Transverse colon (tissue), 4 donors: ENCODE data around the gene LDB2. TPM values are rescaled to one million over a fixed set of nuclear protein-coding genes. Genes with fewer than 3 reads are reported as not detected.

Experiments used
- DNase-seq: peaks from one replicate; pipeline ENCODE4 v3.0.0-alpha.2; 2019
- H3K27ac ChIP-seq, 4 donors: fragments of 200-600 bp; sonication (generic); 2 replicates each; pipeline ENCODE4 v1.5.1; 2016 to 2018; ENCODE audit warnings: inconsistent platforms in 4 of 4
- H3K27me3 ChIP-seq: fragments of 200-600 bp; sonication (generic); 2 replicates; pipeline ENCODE4 v1.5.1; 2017; ENCODE audit warnings: inconsistent platforms
- H3K36me3 ChIP-seq, 4 donors: fragments of 200-600 bp; sonication (generic); 2 replicates each; pipeline ENCODE4 v1.5.1; 2017 to 2019; ENCODE audit warnings: inconsistent platforms in 4 of 4
- H3K4me1 ChIP-seq, 4 donors: fragments of 200-600 bp; sonication (generic); 2 replicates each; pipeline ENCODE4 v1.5.1; 2017 to 2020; ENCODE audit warnings: inconsistent platforms in 4 of 4
- H3K4me3 ChIP-seq, 4 donors: fragments of 200-600 bp; sonication (generic); 1 replicate in 1 of 4; 2 replicates in 3 of 4; pipeline versions ENCODE4 v1.5.1 to v1.6.1; 2017 to 2019; ENCODE audit warnings: inconsistent platforms in 4 of 4
- H3K9me3 ChIP-seq, 2 donors: fragments of 200-600 bp; sonication (generic); 2 replicates each; pipeline ENCODE4 v1.5.1; 2017 to 2019; ENCODE audit warnings: inconsistent platforms in 2 of 2
- EP300 ChIP-seq: sonication (generic); formaldehyde crosslinking; IDR thresholded peaks from one replicate; pipeline ENCODE4 v1.6.1; 2017; ENCODE audit warnings: antibody characterized with exemption, low read depth
- POLR2A ChIP-seq: fragments of 450-650 bp; IDR thresholded peaks from one replicate; pipeline ENCODE4 v1.6.1; 2016; ENCODE audit warnings: antibody characterized with exemption, mild to moderate bottlenecking, moderate library complexity
- POLR2AphosphoS5 ChIP-seq, 3 donors: sonication (generic); formaldehyde crosslinking; IDR thresholded peaks; one replicate each; pipeline ENCODE4 v1.6.1; 2016; ENCODE audit warnings: antibody characterized with exemption in 3 of 3
- WGBS, 2 donors: methylation state at CpG; one replicate each; pipeline ENCODE4 v1.1.5; 2018; ENCODE audit warnings: low coverage in 1 of 2; 5-methylcytosine and 5-hydroxymethylcytosine counted together
- in situ Hi-C, 4 donors: fragments of 200-750 bp; cut with MboI; loops; one replicate each; pipeline versions ENCODE4 v1.15.0 to v1.15.1; 2017; ENCODE audit warnings: low sequenced_read_pairs in 3 of 4, low pct_ligation_motif_present in 1 of 4, low pct_unique_long_range_greater_than_20kb in 1 of 4
- intact Hi-C: fragments of 100-400 bp; cut with DNase I; formaldehyde crosslinking; loops from one replicate; pipeline ENCODE4 v1.15.1; 2023; ENCODE audit warnings: low total_unique reads
- total RNA-seq, 4 donors: library from RNA; depleted of rRNA; stranded (reverse); fragments of >200 nt; gene quantifications; one replicate each; pipeline ENCODE4 v1.1.0, GENCODE V29; 2016
- TF ChIP-seq, protein P1 (sequence below), 5 experiments: fragments of 200-600 bp in 3 of 5; fragments of 450-650 bp in 2 of 5; sonication (generic) in 3 of 5; IDR thresholded peaks; 1 replicate in 2 of 5; 2 replicates in 3 of 5; pipeline ENCODE4 v1.5.1; 2016 to 2017; ENCODE audit warnings: antibody characterized with exemption in 5 of 5, inconsistent platforms in 3 of 5, mild to moderate bottlenecking in 2 of 5, moderate library complexity in 1 of 5

LDB2 gene
- total RNA-seq, 4 donors from 2014 or later: 7.0 to 46.6 (median 8.9) TPM

DNA sequence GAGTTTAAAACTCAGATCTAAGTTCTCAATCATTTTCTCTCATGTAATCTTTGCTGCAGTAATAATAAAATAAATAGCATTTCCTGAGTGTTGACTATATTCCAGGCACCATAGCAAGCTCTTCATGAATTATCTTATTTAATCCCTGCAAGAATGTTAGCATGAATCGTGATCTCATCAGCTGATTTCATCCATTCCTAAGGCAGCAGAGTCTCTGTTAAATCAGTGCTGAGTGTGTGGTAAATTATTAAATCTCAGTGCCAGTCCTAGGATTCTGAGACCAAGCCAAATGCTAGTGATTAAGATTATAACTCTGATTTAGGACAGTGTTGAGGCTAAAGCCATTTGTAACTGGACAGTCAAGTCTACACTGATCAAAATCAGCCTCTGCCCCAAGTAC, 431.9 kb downstream of the LDB2 start:
- 71 to 83% methylated on average over 1 of the region's 1 CpG for WGBS, 2 donors
- Histone ChIP-seq H3K27me3 (no peaks in the 10 kb centered on the region), H3K4me1 (no peaks in the 10 kb centered on the region), H3K9me3 (no peaks in the 10 kb centered on the region), H3K4me3 (no peak overlapping the region), H3K36me3 (no peaks in the 10 kb centered on the region), H3K27ac (no peak overlapping the region)
- no peak for TF ChIP-seq EP300
- TF ChIP-seq, protein P1, sequence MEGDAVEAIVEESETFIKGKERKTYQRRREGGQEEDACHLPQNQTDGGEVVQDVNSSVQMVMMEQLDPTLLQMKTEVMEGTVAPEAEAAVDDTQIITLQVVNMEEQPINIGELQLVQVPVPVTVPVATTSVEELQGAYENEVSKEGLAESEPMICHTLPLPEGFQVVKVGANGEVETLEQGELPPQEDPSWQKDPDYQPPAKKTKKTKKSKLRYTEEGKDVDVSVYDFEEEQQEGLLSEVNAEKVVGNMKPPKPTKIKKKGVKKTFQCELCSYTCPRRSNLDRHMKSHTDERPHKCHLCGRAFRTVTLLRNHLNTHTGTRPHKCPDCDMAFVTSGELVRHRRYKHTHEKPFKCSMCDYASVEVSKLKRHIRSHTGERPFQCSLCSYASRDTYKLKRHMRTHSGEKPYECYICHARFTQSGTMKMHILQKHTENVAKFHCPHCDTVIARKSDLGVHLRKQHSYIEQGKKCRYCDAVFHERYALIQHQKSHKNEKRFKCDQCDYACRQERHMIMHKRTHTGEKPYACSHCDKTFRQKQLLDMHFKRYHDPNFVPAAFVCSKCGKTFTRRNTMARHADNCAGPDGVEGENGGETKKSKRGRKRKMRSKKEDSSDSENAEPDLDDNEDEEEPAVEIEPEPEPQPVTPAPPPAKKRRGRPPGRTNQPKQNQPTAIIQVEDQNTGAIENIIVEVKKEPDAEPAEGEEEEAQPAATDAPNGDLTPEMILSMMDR (IDR thresholded peaks at IDR 0.05): no peak
- TF ChIP-seq POLR2AphosphoS5 (IDR thresholded peaks at IDR 0.05): no peak
- TF ChIP-seq POLR2A: no peak
- in situ Hi-C loops: no loop called here
- no peak for DNase-seq
- intact Hi-C loops: no loop called here

DNA sequence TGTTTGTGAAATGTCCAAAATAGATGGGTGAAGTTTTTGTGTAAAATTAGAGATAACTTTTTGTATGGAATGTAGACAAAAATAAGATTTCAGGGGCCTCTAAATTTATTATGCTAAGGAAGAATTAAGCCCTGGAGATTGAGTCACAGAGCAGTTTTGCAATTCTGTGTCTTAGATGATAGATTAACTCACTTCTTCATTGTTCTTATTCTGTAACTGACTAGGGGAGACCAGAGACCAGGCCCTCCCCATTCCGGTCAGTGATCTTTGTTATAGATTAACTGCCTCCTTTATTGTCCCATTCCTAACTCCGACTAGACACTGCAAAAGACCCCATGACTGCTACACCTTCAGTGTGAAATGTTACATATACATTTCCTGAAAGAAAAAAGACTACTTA, 433.8 kb downstream of the LDB2 start:
- Histone ChIP-seq H3K27ac (no peak overlapping the region), H3K27me3 (no peaks in the 10 kb centered on the region), H3K9me3 (no peaks in the 10 kb centered on the region), H3K4me1 (no peaks in the 10 kb centered on the region), H3K36me3 (no peaks in the 10 kb centered on the region), H3K4me3 (no peak overlapping the region)
- TF ChIP-seq POLR2A: no peak
- TF ChIP-seq, protein P1 (IDR thresholded peaks at IDR 0.05): no peak
- TF ChIP-seq EP300: no peak
- TF ChIP-seq POLR2AphosphoS5 (IDR thresholded peaks at IDR 0.05): no peak
- in situ Hi-C loops (no loop called here), intact Hi-C loops (no loop called here)
- no peak for DNase-seq
- WGBS, 2 donors: 39 to 54% methylated on average over 2 of the region's 2 CpGs

DNA sequence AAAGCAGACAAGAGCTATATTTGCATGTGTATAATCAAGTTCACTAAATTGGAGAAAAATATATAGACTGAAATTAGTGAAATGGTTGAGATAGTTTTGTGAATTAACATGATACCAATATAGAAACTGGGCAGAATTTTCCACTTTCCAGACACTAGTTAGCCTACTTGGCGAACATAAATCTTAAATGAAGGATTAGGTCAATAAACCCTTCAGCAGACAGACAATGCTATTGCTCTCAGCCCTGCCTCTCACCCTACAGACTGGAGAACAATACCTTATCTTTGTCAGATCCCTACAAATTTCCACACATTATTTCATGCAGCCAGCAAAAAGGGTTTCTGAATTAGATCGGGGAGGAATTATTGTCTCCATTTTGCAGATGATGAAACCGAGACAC, 435.8 kb downstream of the LDB2 start:
- TF ChIP-seq, protein P1 (IDR thresholded peaks at IDR 0.05): no peak
- TF ChIP-seq POLR2A: no peak
- H3K27me3 ChIP-seq: no peaks in the 10 kb centered on the region
- H3K27ac ChIP-seq: no peak overlapping the region
- no peaks in the 10 kb centered on the region for H3K36me3 ChIP-seq
- in situ Hi-C loops: no loop called here
- H3K9me3 ChIP-seq: no peaks in the 10 kb centered on the region
- intact Hi-C loops: no loop called here
- no peak for DNase-seq
- H3K4me1 ChIP-seq: no peaks in the 10 kb centered on the region
- WGBS, 2 donors: 83 to 85% methylated on average over 3 of the region's 3 CpGs
- H3K4me3 ChIP-seq: no peak overlapping the region

GRCh38 chr4:16461362-16461761, 437.1 kb downstream of the LDB2 start:
- Histone ChIP-seq H3K4me3 (no peak overlapping the region), H3K27ac (no peak overlapping the region), H3K27me3 (no peaks in the 10 kb centered on the region), H3K36me3 (no peaks in the 10 kb centered on the region), H3K4me1 (no peaks in the 10 kb centered on the region), H3K9me3 (no peaks in the 10 kb centered on the region)
- no peak for TF ChIP-seq POLR2AphosphoS5 (IDR thresholded peaks at IDR 0.05)
- 67 to 68% methylated on average over 1 of the region's 1 CpG for WGBS, 2 donors
- no peak for DNase-seq
- in situ Hi-C loops: no loop called here
- intact Hi-C loops: no loop called here

- no peak for DNase-seq
- Histone ChIP-seq H3K9me3 (no peaks in the 10 kb centered on the region), H3K4me1 (no peaks in the 10 kb centered on the region), H3K27ac (no peak overlapping the region), H3K36me3 (no peaks in the 10 kb centered on the region), H3K4me3 (no peak overlapping the region), H3K27me3 (no peaks in the 10 kb centered on the region)
- intact Hi-C loops: no loop called here
- 90 to 100% methylated on average over 1 to 4 of the region's 4 CpGs for WGBS, 2 donors
- in situ Hi-C loops: no loop called here
- no peak for TF ChIP-seq POLR2AphosphoS5 (IDR thresholded peaks at IDR 0.05)
- TF ChIP-seq POLR2A: no peak
These were observed 440.5 kb downstream of the LDB2 start for GRCh38 chr4:16457944-16458343.
